Liver (tissue), 3 donors: ENCODE results near the gene USP31.

Experiments used
- ATF3 ChIP-seq: IDR thresholded peaks from 2 replicates; pipeline ENCODE4 v1.6.1; 2016; ENCODE audit warnings: antibody characterized with exemption
- CTCF ChIP-seq: fragments of 150-350 bp; IDR thresholded peaks from 2 replicates; pipeline ENCODE4 v1.5.1; 2017; ENCODE audit warnings: improper control_type of control experiment, low read depth, low read length; ENCODE audit not compliant: missing input control
- EGR1 ChIP-seq, 2 donors: IDR thresholded peaks; 2 replicates each; pipeline ENCODE4 v1.6.1; 2016 to 2018; ENCODE audit warnings: antibody characterized with exemption in 2 of 2, low read depth in 2 of 2
- FOXA2 ChIP-seq: IDR thresholded peaks from 2 replicates; pipeline ENCODE4 v1.6.1; 2016; ENCODE audit warnings: antibody characterized with exemption
- GABPA ChIP-seq, 2 donors: IDR thresholded peaks in 1 of 2; conservative IDR thresholded peaks in 1 of 2; 2 replicates each; pipeline ENCODE4 v1.6.1; 2016; ENCODE audit warnings: antibody characterized with exemption in 2 of 2, mild to moderate bottlenecking in 1 of 2, moderate library complexity in 1 of 2
- MAX ChIP-seq: IDR thresholded peaks from 2 replicates; pipeline ENCODE4 v1.6.1; 2016; ENCODE audit warnings: antibody characterized with exemption
- RAD21 ChIP-seq, 2 donors: IDR thresholded peaks; 2 replicates each; pipeline ENCODE4 v1.6.1; 2016; ENCODE audit warnings: antibody characterized with exemption in 2 of 2, mild to moderate bottlenecking in 2 of 2
- TAF1 ChIP-seq: conservative IDR thresholded peaks from 2 replicates; pipeline ENCODE4 v1.6.1; 2016; ENCODE audit warnings: antibody characterized with exemption, mild to moderate bottlenecking
- YY1 ChIP-seq: IDR thresholded peaks from 2 replicates; pipeline ENCODE4 v1.6.1; 2016; ENCODE audit warnings: antibody characterized with exemption, mild to moderate bottlenecking
- ZBTB33 ChIP-seq: IDR thresholded peaks from 2 replicates; pipeline ENCODE4 v1.6.1; 2016; ENCODE audit warnings: antibody characterized with exemption
- donor health status: healthy.
- donor health status: healthy.

GRCh38 chr16:23148166-23148512 is 1.1 kb downstream of the USP31 start:
- TF ChIP-seq MAX (no peak), CTCF (no peak), TAF1 (no peak), FOXA2 (no peak), GABPA (IDR thresholded peaks at IDR 0.05 in 1 of 2, conservative IDR thresholded peaks at IDR 0.05 in 1 of 2) (no peak), YY1 (no peak), EGR1 (IDR thresholded peaks at IDR 0.05; ENCODE audit: low read depth in 2 of 2) (no peak), ATF3 (no peak), ZBTB33 (no peak), RAD21 (IDR thresholded peaks at IDR 0.05) (no peak)
